GM18867 (cell line): ENCODE results near the gene PCBP2.

Experiments
- ATAC-seq: cut with Tn5 transposase; IDR thresholded peaks from one replicate; pipeline ENCODE4 v1.9.1; 2021; ENCODE audit warnings: mild to moderate bottlenecking, moderate library complexity; ENCODE audit not compliant: unreplicated experiment

The PCBP2 gene

DNA sequence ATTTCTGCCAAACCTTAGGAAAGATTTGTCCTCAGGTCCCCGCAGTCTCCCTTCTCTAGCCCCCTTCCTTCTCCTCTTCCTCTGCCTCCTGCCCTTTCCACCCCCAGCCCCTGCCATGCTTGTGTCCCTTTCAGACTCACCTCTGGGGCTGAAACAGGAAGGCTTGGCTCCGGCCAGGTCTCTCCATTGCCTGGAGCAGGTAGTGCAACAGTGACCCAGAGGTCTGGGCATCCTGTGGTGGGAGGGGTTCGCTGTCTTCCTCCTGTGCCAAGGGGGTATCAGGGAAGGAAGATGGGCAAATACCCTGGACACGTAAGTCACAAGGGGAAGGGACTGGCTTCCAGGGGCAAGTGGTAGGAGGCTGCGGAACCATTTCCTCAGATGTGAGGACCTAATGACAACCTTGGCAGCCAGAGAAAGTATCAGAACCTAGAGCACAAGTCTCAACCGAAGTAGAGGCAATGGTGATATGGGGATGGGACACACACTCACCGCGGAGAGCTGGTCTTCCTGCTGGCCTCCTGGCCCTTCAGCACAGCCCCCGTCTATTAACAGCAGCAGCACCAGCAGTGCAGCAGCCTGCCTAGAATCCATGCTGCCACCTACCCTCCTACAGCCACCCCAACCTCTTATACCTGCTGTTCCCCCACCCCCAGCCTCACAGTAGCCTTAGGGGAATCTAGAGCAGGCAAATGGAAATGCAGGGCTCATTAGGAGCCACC lies 55.1 kb downstream of the PCBP2 start, which contains the start of gene NPFF:
Gene NPFF, minus strand, starts transcription at position 604 of the 722 bp plus-strand sequence. Its CDS starts 10 bp downstream, at position 594.
- no peak for ATAC-seq

DNA sequence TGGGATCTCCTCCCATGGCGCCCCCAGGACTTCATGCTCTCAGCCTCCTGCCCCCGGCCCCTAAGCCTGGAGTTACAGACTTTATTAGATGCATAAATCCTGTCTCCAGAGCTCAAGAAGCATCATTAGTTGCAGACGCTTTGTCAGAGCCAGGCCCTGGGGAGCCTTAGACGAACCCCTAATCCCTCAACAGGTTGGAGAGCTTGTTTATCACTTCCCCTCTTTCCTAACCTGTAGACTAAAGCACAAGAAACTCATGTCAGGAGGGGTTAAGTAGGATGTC lies 55.6 kb downstream of the PCBP2 start:
- ATAC-seq: no peak

DNA sequence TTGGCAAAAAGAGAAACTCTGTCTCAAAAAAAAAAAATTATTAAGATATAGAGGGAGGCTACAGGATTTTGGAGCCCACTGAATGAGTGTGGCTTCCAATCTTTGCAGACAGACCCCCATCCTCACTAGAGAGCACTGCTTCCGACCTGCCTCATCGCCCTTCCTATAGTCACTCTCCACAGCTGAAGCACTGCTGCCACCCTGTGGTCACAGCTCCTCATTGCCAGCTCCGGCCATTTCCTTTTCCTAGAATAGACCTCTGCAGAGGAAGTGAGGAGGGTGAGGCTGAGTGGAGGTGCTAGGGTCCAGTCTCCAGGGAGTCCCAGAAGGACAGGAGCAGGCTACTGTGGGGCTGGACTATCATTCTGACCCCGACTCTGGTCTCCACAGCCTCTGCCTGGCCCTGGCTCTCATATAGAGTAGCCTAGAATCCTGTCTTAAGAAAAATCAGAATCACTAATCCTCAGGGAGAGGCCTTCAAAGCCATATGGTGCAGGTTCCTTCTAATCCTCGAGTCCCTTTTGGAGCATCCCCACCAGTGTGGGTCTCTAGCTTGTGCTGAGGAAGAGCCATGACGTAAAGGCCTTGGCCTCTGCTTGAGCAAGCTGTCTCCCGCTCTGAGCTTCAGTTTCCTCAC lies 56.8 kb downstream of the PCBP2 start:
- peak; percentile 79 for ATAC-seq

DNA sequence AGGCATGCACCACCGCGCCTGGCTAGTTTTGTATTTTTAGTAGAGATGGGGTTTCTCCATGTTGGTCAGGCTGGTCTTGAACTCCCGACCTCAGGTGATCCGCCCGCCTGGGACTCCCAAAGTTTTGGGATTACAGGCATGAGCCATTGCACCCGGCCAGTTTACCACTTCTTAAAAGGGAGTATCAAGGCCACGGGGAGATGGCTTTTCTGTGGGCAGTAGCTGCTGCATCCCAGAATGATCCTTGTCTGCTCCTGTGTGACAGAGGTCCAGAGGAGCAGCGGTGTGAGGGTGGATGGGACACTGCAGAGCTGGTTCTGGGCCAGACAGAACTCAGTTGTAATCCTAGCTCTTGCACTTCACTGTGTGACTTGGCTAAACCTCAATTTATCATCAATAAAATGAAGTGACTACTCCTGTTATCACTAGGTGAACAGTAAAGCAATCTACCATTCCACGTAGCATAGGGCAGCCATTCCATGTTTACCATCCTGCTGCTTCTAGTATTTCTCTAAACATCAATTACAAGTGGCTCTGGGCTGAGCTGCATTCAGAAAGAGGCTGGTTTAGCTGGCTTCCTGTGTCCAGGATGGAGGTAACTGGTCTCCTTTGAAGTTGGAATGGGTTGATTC lies 58.4 kb downstream of the PCBP2 start:
- no peak for ATAC-seq

DNA sequence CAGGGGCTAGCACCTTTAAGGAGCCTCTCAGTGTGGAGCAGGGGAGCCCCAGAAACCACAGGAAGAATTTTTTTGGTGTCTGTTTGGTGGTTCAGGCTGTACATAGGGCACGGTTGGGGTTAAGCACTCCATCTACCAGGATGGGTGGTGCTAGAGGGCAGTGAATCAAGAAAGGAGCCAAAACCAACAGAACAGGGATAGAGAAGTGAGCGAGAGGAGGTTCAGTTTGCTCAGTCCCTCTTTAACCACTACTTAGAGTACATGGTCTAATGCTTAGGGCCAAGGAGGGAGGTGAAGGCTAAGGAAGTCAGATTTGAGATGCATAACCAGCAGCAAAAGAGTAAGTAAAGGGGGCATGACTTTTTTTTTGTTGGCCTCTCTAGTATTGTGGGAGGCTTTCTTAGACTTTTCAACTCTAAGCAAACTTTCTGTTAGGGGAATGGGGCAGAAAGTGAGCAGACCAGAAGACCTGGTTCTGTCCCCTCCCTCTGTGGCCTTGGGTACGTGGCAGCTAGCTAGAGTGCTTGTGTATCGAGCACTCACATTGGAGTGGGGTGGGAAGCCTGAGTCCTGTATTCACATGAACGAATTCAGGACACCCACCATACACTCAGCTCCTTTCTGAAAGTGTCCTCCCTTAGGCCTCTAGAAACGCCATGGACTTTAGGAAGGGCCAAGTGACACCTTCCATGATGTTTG lies 62.0 kb downstream of the PCBP2 start:
- no peak for ATAC-seq

DNA sequence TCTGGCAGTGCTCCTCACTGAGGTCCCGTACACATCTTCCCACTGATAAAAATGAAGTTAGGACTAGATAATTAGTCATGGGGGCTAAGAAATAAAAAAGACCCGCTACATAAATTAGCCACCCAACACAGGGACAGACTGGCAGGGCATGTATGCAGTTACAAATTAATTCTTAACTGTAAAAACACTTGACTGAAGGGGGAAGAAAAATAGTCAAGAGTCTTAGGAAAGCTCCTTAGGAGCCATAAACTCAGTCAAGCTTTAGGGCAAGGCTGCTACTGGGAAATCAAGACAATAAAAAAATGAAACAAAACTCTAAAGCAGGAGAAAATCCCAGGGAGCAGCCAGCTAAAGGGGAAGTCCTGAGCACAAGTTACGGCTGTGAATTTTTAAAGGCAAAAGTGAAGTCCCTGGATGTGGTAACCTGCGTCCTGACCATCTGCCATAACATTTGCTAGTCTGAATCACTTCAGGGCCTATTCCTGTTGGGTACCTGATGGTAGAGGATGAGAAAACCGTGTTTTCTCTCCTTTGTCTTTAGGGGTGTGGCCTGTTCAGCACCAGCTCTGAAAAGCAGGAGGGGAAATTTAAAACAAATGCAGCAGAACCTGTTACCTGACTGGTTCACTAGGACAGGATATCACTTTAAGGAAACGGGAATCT lies 62.9 kb downstream of the PCBP2 start:
- no peak for ATAC-seq

DNA sequence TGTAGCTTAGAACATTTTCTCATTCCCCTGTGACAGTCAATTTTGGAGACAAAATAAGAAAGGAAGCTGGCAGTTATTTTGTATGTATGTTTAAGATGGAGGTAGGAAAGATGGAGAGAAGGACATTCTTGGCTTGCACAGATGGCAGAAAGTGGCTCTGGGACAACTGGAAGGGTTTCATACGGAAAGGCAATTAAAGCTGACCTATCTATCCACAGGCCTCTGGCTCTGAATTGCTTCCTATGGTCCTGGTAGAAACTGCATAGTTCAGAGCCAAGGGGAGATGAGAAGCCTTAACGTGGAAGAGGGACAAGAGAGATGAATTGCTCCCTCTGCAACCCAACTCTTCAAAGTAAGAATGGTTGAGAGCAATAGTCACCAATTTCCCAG lies 63.4 kb downstream of the PCBP2 start:
- ATAC-seq: no peak

DNA sequence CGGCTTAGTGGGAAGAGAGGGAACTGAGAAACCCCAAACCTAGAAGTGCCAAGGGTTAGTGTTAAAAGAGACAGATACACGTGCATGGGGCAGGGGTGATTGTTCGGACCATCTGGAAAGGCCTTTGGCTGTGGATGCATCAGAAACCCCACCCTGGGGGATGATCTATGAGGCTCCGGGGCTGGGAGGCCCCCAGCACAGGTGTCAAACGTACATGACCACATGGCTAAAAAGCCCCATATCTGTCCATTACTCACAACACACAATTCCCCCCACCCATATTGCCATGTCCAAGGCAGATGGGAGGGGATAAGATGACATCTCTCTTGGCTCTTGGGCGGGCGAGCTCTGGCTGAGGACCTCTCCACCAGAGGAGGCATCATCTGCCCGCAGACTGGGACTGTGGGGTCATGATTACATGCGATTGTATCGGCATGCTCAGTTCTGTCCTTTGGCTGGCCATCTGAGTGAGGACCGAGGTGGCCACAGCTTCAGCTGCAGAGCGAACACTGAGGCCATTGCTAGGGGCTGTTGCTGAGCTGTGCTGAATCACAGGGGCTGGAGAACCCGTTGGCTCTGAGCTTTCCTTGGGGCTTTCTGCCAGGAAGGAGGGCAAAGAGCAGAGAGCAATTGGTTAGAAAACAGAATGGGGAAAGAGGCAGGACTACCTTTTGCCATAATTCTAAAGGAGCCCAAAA lies 65.0 kb downstream of the PCBP2 start:
- no peak for ATAC-seq

DNA sequence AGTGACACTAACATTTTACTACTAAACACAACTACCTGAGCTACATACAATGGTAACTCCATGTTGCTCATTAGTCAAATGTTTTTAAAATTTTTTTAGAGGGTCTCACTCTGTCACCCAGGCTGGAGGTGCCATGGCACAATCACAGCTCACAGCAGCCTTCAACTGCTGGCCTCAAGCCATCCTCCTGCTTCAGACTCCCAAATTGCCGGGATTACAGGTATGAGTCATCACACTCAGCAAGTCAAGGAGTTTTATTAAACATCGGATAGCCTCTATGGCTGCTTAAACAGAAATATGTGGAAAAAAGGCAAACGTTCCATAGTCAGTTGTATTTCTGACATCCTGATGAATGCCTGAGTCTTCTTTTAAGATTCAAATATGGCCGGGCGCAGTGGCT lies 66.5 kb downstream of the PCBP2 start:
- ATAC-seq: no peak

DNA sequence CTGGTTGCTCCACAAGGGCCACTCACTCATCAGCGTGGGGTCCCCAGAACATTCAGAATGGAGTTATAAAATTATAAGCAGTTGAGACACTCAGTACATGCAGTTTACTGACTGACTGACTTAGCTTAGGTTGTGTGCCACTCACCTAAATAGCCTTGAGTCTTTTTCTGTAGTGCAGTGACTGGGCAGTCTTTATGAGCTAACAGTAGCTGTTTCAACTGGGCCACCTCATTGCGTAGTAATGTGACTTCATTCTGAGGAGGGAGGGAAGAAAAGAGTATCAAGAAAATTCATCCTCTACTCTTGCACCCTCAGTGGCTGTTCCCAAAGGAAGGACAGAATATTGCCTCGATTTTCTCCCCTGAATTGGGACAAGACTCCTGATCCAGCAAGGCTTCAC lies 71.2 kb downstream of the PCBP2 start:
- no peak for ATAC-seq

DNA sequence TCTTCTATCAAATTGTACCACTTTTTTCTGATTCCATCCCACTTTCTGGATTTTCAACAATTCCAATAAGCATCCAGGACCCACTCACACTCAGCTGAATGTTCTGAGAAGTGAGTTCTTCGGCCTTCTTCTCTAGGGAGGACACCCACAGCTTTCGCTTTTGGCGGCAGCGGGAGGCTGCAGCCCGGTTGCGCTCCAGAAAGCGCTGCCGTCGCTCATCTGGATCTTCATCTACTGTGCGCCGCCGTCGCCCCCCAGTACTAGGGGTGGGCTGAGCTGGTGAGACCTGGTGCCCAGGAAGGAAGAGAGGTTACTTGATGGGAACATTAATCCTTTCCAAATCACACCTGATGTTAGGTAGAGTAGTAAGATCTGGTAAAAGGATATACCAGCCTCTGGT lies 72.6 kb downstream of the PCBP2 start:
- ATAC-seq: no peak

DNA sequence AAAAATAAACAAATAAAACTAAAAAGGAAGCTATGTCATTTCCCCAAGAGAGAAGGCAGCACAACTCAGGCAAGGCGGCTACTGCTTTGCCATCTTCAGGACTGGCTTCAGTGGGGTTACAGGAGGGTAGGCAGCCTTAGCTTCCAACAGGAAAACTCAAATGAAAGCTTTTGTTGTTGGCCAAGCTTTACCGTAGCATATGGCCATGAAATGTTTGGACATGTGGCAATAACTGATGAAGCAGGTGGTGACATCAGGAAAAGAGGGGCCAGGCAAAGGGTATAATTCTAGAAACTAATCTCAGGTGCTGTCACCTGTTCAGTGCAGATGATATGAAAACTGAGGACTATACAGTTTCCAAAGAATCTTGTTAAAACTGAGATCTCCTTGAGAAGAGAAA lies 78.2 kb downstream of the PCBP2 start:
- no peak for ATAC-seq
